HG02642 (cell line): ENCODE measurements around the gene ENTREP3.
"Not testable (repeated sequence)": the region's sequence is repeated elsewhere in the genome, so short reads cannot be mapped to it uniquely, and the experiment has no call there.

ENCODE experiments used
- ATAC-seq: cut with Tn5 transposase; IDR thresholded peaks from one replicate; pipeline ENCODE4 v1.9.1; 2021; ENCODE audit warnings: mild to moderate bottlenecking; ENCODE audit not compliant: unreplicated experiment, poor library complexity

ENTREP3 gene

DNA sequence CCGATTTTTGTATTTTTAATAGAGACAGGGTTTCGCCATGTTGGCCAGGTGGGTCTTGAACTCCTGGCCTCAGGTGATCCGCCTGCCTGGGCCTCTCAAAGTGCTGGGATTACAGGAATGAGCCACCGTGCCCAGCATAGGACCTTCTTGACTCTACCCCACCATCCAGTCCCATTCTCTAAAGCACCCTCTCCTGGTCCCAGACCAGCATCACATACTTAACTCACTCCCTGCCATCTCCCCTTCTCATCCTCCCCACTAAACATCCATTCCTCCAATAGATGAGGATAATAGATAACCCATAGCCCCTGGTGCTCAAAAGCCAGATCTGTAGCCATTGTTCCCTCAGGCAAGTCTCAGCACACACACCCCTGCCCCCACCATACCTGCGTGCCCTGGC, 2.1 kb downstream of the ENTREP3 start:
- no peak for ATAC-seq

DNA sequence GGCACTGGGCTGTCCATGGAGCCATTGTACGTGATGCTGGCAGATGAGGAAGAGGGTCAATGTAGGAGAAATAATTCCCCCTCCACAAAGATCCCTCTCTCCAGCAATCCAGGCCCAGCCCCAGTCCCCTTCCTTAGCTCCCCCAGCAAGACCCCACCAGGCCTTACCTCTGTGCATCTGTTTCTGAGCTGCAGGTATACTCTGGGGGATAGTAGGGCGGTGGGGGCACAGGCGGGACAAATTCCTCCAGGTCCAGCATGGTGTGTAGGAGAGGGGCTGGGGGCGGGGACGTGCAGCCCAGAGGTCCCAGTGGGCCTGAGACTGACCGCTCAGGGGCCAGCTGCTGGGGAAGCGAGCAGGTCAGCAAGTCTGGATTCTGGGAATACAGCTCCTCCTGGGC, 3.7 kb downstream of the ENTREP3 start:
- no peak for ATAC-seq

DNA sequence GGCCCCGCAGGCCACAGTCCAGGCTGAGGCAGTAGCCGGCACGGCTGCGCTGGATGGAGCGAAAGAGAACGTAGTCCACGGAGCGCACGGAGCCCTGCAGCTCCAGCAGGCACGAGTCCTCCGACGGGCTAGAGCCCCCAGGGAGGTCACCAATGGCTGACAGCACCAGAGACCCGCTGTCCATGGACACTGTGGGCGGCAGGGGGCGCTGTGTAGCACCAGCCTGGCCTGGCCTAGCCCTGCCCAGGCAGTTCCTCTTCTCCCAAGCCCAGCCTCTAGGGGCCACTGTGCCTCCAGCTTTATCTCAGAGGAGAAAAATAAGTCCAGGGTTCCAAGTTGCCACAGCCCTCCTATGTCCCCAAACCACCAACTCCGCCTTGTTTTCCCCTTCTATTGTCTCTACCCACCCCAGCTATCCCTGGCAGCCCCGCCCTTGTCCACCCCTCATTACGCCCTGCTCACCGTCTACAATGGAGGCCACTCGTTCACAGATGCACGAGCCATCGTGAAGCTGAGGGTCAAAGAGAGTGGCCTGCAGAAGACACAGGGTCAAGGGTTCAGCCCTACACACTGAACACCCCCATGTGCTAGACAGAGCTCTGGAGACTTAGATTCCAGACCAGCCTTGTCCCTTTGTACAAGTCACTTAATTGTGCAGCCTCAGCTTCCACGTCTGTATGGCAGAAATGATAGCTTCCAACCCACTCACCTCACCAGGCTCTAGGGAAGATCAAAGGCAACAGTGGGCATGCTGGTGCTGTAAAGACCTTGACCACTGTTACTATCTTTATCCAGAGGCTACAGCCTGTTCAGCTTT, 4.4 kb downstream of the ENTREP3 start:
- peak; percentile 86 for ATAC-seq

DNA sequence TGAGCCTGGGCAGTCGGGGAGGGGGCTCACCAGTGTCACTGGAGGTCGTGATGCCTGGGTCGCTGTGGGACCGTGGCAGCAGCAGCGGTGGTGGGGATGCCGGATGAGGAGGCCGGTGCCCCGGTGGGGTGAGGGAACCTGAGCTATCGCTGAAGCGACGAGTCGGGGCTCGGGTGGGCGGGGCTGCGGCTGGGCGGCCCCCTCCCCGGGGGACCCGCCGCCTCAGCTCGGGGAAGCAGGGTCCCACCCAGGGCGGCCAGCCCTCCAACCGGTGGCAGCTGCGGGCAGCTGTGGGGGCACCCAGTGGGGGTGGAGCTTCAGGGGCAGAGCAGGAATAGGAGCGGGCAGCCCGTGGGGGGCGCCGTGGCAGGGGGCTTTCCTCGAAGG, 5.0 kb downstream of the ENTREP3 start:
- peak; percentile 19 for ATAC-seq

DNA sequence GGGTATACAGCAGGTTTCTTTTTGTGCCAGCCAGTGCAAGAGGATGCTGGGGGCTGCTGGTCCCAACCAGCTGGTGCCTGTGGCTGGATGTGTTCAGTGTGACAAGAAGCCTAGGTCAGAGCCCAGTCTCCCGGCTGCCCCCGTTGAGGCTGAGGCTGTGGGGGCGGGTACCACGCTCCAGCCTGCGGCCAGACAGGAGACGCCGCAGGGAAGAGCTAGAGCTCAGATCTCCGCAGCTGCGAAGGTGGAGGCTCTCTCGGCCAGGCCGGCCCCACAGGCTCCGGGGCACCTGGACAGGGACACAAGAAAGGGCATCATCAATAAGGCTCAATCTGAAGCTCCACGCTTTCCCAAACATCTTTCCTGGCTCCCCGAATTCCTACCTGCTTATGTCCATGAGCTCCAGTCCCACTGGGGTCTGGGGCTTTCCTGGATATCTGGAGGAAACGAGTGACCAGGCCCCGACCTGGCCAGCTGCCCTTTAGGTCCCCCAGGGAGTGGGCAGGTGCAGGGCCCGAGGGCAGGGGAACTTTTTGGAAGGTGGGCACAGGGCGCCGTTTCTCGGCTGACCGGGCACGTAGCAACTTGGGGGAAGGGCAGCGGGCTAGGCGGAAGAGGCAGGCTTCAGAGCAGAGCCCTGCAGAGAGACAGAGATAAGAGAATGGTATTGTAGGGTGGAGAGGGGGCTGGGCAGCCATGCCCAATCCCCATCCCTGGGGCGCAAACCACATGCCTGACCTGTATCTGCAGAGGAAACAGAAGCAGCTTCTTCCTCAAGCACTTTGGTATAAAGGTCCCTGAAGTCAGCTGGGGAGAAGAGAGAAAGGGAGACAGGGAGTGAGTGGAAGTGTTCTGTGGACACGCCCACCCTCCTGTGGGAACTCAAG, 7.4 kb downstream of the ENTREP3 start:
- no peak for ATAC-seq

DNA sequence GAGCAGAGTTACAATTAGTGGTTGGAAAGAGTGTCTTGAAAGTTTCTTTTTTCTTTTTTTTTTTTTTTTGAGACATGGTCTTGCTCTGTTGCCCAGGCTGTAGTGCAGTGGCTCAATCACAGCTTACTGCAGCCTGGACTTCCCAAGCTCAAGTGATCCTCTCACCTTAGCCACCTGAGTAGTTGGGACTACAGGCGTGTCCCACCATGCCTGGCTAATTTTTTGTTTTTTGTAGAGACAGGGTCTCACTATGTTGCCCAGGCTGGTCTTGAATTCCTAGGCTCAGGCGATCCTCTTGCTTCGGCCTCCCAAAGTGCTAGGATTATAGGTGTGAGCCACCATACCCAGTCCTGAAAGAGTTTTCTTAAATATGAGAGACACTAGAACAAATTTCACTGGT, 8.5 kb downstream of the ENTREP3 start:
- ATAC-seq, result not testable (repeated sequence)

DNA sequence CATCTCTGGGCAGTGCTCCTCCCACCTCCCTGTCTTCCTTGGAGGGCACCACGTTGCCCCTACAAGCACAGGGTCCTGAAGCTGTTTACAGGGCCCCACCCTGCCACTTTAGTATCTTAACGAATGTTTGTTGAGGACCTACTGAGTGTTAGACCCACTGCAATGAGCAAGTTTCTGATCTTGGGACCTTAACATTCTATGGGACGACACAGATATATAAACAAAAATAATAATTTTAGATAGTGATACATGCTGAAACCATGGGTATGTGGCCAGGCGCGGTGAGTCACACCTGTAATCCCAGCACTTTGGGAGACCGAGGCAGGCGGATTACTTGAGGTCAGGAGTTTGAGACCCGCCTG, 10.1 kb downstream of the ENTREP3 start:
- no peak for ATAC-seq

DNA sequence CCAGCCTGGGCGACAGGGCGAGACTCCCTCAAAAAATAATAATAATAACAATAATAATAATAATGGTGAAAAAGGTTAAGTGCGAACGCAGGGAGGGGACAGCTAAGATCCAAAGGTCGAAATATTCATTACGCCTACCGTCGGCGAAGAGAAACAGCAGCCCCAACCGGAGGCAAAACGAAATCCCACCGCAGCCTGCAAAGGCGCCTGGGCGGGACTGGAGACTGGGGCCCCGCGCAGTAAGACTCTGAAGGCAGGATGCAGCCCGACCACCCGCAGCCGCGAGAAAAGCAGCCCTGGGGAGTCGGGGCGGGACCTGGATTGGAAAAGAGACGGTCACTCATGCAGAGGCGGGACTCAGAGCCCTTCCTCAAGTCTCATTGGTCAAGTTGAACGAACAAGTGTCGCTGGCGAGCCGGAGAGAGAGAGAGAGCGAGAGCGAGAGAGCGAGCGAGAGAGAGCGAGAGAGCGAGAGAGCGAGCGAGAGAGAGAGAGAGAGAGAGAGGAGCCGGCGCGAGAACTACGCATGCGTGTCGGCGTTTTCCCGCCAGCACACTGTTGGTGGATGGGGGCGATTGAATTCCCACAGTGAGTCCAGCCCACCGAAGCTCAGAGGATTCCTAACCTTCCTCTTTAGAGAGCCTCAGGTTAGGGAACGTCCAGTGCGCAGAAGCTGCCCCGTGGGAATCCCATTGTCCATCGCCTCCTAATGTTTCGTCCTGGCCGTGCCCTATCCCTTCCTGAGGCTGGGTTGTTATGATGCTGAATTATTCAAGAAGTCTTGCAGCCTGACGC, 10.7 kb downstream of the ENTREP3 start:
- ATAC-seq, result peak; percentile 88

DNA sequence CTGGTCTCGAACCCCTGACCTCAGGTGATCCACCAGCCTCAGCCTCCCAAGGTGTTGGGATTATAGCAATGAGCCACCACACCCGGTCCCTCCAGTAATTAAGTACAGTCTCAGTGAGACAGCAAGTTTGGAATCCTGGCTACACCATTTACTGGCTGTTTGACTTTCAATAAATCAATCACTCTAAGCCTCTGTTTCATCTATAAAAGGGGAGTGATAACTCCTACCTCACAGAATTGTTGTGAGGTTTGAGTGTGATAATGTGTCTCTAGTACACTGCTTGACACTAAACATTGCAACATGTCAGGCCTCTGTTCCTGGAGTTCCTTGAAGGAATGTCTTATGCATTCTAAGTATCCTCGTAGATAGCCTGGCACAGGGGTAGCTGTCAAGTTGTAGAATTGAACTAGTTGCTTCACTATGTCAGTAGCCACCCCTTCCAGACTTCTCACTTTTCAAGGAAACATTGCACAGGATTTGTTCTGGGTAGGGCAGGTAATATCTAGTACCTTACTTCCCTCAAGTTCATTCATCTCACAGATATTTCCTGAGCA, 12.4 kb downstream of the ENTREP3 start:
- no peak for ATAC-seq

DNA sequence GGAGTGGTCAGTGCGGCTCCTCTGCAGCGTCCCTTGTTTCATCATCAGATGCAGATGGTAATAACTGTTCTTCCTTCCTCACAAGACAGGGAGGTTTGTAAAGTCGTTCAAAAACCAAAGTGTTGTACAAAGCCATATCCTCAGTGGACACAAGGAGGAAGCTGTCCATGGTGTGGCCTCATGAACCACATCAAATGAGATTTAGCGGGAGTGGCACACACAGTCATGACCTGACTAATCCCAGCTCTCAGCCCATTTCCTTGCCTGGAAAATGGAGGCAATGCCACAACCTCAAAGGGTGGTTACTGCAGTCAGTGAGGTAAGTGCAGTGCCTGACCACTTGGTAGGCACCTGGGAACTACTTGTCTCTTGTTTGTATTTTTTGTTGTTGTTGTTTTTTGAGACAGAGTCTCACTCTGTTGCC, 13.4 kb downstream of the ENTREP3 start:
- no peak for ATAC-seq

DNA sequence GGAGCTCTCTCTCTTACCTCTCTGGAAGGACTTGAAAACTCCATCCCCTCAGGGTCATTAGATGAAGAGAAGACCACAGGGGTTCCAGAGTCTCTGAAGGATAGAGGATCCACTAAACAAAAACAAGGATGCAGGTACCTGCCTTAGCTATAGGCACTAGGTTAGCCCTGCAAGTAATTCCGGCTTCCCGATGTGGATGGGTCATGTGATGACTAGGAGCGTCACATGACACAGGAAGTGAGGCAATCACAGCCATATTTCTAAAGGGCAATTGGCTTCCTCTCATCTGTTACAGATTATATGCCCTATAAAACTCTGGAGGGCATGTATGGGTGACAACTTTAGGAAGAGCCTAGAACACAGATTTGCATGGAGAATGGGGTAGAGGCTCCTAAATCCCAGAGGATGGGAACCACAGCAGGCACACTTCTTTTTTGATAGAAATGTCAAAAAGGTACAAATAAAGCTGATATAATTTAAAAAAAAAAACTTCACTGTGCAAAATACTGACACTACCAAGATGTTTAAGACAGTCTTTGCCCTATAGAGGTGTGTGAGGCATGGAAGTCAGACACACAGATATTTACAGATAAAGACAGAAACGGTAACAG, 14.1 kb downstream of the ENTREP3 start:
- ATAC-seq, result peak; percentile 25

DNA sequence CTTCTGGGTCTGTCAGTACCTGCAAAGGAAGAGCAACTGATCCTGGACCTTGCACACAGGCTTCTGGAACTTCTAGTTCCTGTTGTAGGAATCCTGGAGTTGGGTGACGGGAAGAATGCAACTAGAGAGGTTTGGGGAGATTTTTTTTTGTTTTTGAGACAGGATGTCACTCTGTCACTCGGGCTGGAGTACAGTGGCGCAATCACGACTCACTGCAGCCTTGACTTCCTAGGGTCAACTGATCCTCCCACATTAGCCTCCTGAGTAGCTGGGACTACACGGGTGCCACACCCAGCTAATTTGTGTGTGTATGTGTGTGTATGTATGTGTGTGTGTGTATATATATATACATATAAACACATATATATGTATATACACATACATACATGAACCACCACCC, 18.8 kb downstream of the ENTREP3 start:
- no peak for ATAC-seq

DNA sequence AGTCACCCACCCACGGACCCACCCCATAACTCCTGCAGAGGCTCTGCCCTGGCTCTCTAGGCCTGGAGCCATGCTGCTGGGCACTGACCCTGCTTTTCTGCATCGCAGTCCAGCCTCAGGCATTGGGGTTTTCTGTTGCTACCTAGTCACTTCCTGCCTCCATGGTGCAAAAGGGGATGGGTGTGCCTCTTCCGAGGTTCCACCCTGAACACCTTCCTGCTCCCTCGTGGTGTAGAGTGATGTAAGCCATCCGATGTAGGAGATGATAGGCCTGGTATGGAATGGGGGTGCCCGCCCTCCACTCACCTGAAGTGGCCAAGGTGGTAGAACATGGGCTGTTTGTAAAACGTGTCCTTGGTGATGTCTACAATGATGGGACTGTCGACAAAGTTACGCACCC, 19.9 kb downstream of the ENTREP3 start:
- ATAC-seq, result not testable (repeated sequence)

DNA sequence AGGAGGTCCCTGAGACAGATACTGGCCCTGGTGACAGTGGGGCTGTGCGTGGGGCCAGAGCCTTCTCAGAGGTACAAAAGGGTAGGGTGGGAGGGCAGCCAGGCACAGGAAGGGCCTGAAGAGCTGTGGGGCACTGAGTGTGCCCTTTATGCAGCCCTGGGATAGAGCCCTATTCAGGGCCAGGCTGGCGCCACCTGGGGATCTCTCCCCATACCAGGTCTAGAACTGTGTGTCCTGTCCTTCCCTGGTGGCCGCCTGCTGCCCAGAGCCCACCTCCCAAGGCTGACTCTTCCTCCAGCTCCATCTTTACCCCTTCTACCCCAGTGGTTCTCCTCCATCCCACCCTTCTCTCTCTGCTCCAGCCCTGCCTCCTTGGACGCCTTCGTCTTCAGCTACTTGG, 21.8 kb downstream of the ENTREP3 start:
- ATAC-seq, result not testable (repeated sequence)

DNA sequence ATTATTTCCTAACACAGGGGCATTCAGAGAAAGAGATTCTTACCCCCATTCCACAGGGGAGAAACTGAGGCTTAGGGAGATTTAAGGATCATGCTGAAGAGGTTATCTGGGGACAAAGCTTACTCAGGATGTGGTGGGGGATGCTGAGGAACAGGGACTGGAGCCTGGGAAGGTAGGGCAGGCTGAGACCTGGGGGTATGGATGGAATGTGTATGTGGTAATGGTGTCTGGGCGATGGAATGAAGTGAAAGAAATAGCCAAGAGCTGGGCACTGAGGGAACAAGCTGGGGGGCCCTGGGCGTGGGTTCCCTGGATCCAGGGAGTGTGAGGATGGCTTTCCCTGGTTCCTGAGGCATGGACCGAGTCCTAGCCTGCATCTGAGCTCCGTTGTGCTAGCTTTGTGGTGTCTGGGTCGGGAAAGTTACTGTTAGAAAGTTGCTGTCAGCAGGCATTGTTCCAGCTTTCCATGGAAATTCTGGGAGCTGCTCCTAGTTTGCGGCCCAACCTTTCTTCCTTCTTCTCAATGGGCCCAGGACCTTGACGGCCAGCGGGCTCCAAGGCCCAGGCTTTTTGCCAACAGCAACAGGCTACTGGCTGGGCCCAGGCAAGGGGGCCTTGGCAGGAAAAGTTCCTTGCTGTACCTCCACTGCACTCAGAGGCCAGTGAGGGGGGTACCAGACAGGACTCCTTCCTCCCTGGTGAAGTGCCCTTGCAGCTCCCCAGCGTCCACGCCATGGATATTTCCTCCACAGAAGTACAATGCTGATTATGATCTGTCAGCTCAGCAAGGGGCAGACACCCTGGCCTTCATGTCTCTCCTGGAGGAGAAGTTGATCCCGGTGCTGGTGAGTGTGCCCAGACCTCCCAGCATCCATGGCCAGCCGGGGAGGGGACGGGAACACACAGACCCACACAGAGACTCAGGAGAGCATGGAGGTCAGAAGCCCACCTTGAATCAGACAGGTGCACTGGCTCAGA, 23.0 kb downstream of the ENTREP3 start:
- not testable (repeated sequence) for ATAC-seq

DNA sequence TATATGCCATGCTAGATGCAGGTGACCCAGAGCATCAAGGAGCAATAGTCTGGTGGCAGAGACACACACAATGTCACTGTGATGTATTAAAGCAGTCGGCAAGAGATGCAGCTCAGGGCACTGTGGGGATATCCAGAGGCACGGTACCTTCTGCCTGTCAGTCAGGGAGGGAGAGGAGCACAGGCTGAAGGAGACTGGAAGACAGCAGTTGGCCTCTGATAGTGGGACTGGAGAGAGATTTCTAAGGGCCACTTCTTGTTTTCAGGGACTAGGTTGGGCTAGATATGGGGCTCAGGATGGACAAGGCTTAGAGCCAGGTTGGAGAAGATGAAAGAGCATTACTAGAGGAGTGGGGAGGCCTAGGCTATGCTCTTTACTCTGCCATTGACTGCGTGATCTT, 24.0 kb downstream of the ENTREP3 start:
- ATAC-seq, result not testable (repeated sequence)

DNA sequence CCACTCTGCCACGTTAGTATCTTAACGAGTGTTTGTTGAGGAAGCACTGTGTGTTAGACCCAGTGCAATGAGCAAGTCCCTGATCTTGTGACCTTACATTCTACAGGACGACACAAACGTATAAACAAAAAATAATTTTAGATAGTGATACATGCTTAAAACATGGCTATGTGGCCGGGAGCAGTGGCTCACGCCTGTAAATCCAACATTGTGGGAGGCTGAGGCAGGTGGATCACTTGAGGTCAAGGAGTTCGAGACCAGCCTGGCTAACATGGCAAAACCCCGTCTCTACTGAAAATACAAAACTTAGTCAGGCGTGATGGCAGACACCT, 27.2 kb downstream of the ENTREP3 start:
- ATAC-seq, result no peak

DNA sequence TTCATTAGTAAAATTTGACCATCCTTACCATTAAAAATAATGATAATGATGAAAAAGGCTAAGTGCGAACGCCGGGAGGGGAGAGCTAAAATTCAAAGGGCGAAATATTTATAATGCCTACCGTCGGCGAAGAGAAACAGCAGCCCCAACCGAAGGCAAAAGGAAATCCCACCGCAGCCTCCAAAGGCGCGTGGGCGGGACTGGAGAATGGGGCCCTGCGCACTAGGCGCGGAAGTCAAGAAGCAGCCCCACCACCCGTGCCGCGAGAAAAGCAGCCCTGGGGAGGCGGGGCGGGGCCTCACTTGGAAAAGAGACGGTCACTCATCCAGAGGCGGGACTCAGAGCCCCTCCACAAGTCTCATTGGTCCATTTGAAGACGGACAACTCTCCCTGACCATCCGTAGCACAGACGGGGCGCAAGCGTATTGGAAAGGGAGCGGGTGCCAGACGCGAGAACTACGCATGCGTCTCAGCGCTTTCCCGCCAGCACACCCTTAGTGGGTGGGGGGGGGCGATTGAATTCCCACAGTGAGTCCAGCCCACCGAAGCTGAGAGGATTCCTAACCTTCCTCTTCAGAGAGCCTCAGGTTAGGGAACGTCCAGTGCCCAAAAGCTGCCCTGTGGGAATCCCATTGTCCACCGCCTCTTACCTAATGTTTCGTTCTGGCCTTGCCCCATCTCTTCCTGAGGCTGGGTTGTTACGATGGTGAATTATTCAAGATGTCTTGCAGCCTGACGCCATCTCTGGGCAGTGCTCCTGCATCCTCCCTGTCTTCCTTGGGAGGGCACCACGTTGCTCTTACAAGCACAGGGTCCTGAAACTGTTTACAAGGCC, 27.8 kb downstream of the ENTREP3 start:
- ATAC-seq, result peak; percentile 92
